Measurements from ENCODE around the gene FIS1. TPM values are rescaled to one million over a fixed set of nuclear protein-coding genes. Genes with fewer than 3 reads are reported as not detected.
"Not testable (repeated sequence)": the region's sequence is repeated elsewhere in the genome, so short reads cannot be mapped to it uniquely, and the experiment has no call there.

Gene FIS1
- total RNA-seq, 1 donor from 2014 or later = 333 TPM

DNA sequence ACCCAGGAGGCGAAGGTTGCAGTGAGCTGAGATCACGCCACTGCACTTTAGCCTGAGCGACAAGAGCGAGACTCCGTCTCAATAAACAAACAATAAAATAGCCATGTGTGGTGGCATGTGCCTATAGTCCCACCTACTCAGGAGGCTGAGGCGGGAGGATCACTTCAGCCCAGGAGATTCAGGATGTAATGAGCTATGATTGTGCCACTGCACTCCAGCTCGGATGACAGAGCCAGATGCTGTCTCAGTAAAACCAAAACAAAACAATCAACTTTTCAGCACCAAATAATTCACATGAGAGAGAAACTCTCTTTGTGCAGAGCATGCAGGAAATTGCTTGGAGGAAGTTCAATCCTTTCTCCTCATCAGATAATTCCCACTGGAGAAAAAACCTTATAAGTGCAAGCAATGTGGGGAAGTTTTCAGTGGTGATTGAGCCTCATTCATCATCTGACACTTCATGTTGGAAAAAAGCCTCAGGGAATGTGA is 13.4 kb upstream of the FIS1 start:
- DNase-seq (ENCODE audit: low read depth) = no peak

DNA sequence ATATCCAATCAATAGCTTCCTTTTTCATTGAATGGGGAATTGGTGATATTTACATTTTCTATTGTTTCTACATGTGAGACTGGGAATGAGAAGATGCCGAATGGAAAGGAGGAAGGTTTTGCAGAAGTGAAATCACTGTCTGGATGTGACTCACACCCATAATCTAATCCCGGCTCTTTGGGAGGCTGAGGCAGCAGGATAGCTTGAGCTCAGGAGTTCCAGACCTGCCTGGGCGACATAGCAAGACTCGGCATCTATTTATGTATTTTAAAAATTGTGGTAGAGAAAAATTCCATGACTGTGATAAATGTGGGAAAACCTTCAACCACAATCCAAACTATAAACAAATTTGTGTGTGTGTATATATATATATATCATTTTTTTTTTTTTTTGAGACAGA is 10.9 kb upstream of the FIS1 start:
- DNase-seq (ENCODE audit: low read depth) = no peak

- DNase-seq (ENCODE audit: low read depth) = not testable (repeated sequence)
Observed at GRCh38 chr7:101253199-101253598, 8.3 kb upstream of the FIS1 start.

DNA sequence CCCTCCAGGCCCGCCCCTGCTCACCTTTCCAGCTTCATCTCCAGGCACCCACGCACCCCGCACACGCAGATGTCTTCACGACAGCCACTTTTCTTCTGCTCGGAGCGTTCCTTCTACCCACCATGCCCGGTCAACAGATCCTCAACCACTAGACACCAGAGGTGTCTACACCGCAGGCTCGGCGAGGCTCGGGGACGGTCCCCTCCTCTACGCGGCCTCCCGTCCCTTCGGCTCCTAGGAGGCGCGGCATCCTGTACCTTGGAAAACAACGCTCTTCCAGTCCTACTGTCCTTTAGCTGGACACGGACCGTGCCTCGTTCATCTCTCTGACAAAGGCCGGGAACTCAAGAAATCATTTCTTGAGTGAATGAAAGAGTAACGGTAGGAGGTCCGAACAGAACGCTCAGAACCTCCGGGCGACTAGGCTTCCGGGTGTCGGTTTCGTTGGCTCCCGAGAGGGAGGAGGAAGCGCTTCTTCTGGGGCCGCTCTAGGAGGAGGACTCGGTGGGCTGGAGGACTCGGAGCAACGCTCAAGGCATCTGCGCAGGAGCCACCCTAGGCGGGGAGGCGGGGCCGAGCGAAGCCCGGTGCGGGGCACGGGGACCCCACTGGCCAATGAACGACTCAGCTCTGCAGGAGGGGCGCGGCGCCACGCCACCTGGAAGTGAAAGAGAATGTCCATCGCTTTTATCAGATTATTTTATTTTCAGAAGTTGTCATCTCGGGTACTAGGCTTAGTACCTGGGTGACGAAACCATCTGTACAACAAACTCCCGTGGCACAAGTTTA is 7.2 kb upstream of the FIS1 start:
- DNase-seq (ENCODE audit: low read depth) = peak; percentile 100

- DNase-seq (ENCODE audit: low read depth) = no peak
Observed at GRCh38 chr7:101250324-101250723, 5.4 kb upstream of the FIS1 start.

- no peak for DNase-seq (ENCODE audit: low read depth)
Observed at GRCh38 chr7:101248276-101248675, 3.4 kb upstream of the FIS1 start.

DNA sequence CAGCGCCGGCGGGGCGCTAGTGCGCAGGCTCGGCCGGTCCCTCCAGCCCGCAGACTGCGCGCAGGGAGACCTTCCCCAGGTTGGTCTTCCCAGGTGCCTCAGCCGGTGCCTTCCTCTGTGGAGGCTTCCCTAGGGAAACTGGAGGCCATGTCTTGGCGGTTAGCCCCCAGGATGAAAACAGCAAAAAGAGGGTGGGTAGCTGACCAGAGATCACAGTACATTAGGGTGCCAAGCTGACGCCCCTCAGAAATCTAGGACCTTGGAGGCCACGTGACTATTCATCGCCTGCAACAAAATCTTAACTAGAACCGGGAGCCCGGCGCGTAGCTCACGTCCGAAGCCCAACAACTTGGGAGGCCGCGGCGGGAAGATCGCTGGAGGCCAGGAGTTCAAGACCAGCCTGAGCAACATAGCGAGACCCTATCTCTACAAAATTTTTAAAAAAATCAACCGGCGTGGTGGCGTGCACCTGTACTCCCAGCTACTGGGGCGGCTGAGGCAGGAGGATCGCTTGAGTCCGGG is 327 bp upstream of the FIS1 start:
- DNase-seq (ENCODE audit: low read depth) = no peak

- DNase-seq (ENCODE audit: low read depth) = no peak
Observed at GRCh38 chr7:101243646-101244374, 1.1 kb downstream of the FIS1 start.

GRCh38 chr7:101241443-101242349 is 3.2 kb downstream of the FIS1 start:
- DNase-seq (ENCODE audit: low read depth) = peak; percentile 35

DNA sequence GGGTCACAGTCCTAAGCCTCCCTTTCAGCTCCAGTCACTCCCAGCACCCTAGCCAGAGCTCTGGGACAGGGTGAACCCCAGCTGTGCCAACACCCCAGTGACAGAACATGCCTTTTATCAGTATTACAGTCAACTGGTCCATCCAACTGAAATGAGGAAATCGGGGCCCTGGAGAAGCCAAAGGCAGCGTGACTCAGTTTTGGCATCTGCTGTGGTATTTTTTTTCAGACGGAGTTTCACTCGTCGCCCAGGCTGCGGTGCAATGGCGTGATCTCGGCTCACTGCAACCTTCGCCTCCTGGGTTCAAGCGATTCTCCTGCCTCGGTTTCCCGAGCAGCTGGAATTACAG is 3.9 kb downstream of the FIS1 start:
- DNase-seq (ENCODE audit: low read depth) = no peak

- DNase-seq (ENCODE audit: low read depth) = no peak
Observed at GRCh38 chr7:101240226-101241014, 4.5 kb downstream of the FIS1 start.

DNA sequence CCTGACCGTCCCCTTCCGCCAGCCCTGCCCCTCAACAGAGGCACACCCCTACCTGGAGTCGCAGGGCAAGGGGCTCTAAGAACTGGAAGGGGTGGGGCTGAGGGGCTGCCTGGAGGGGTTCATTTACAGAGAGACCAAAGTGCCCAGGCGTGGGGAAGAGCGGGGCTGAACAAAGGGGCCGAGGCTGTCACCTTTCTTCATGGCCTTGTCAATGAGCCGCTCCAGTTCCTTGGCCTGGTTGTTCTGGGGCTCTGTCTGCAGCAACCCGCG is 5.0 kb downstream of the FIS1 start:
- no peak for DNase-seq (ENCODE audit: low read depth)

DNA sequence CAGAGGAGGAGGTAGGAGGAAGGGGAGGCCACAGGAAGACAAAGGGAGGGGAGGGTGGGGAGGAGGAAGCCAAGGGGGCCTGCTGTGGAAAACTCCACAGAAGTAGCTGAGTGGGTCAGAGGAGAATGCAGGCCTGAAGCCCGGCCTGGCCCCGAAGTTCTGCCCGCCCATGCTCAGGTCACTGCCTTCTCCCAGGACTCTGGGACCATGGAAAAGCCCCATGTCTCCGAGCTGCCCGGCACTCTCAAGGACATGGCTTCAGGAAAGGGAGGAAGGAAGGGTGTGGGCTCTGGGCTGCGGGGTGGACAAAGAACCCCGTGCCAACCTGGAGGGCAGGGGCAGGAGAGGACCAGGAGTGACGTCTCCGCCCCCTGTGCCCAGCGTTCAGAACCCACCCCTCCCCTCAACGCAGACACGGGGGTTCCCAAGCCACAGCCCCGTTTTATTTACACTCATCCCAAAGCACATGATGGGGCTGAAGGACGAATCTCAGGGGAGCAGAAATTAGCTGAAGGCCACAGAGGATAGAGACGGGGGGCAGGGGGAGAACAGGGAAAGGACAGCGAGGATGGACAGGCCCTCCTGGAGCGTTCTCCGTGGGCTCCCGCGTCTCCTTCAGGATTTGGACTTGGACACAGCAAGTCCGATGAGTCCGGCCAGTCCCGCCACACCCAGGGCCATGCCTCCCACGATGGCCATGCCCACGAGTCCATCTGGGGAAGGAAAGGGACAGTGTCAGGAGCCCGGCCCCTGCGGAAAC is 5.5 kb downstream of the FIS1 start:
- DNase-seq (ENCODE audit: low read depth) = no peak

DNA sequence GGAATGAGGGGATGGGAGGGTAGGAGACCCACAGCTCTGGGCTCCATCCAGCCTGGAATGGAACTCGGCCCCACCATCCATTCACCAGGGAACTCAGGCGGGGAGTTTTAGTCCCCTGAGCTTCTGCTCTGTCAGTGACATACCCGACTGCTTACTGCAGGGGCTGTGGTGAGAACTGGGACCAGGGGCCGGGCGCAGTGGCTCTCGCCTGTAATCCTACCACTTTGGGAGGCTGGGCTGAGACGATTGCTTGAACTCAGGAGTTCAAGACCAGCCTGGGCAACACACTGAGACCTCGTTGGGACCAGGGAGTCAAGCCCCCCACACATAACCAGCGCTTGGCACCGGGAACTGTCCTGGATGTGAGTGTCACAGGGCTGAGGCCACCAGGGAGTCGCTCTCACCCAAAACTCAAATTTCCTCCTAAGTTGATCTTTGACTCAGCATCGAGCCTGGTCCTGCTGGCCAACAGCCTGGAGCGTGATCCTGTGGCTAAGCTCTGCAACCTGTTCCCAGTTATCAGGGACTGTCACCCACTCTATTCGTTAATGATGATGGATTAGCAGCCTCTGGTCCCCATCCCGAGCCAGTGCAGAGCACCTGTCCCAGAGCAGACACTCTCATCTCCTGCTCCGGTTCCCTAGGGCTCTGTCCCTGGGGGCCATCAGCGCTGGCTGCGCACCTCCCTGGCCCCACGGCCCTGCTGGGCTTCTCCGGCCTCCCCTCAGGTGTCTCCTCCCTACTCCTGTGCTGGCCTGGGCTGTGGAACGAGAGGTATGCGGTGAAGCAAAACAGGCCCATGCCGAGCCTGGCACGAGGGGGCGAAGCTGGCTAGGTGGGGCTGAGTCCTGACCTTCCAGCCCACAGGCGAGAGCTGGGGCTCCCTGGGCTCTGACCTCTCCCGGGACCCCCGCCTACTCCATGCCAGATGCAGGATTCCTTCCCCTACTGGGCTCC is 6.4 kb downstream of the FIS1 start:
- peak; percentile 57 for DNase-seq (ENCODE audit: low read depth)

DNA sequence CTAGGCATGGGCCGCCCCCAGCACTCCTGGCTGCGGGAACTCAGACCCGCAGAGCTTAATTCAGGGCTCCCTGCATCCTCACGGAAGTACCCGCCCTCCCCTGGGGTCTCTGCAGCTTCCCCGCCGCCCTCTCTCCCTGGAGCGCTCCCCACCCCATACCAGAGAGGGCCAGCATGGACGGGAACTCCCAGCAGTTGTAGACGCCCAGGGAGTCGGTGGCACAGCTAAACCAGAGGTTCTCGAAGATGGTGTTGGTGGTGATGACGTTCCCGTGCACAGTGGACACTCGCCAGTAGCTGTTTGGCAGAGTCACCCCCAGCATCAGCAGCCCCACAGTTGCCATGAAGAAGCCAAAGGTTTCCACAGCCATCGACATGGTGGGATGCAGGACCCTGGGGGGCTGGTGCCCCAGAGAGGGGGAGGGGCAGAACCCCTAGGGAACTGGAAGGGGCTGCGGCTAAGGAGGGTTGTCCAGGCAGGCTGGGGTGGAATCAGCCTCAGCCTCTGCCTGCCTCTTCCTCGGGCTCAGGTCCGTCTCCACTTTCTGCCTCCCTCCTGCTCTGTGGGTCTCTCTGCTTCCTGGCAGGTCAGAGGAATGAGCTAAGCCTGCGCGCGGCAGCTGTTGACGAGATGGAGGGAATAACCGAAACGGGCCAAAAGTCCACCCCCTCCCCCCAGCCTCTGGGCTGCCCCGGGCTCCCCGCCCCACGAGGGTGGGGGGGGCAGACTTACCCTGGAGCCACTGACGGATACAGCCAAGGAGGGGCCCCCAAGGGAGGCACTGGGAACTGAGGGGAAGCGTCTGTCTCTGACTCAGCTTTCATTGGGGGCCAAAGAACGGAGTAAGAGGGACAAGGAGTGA is 7.4 kb downstream of the FIS1 start, which contains the start of gene CLDN15:
Gene CLDN15, minus strand, starts transcription at position 597 of the 862 bp plus-strand sequence. Its CDS starts 221 bp downstream, at position 376.
- DNase-seq (ENCODE audit: low read depth) = no peak

DNA sequence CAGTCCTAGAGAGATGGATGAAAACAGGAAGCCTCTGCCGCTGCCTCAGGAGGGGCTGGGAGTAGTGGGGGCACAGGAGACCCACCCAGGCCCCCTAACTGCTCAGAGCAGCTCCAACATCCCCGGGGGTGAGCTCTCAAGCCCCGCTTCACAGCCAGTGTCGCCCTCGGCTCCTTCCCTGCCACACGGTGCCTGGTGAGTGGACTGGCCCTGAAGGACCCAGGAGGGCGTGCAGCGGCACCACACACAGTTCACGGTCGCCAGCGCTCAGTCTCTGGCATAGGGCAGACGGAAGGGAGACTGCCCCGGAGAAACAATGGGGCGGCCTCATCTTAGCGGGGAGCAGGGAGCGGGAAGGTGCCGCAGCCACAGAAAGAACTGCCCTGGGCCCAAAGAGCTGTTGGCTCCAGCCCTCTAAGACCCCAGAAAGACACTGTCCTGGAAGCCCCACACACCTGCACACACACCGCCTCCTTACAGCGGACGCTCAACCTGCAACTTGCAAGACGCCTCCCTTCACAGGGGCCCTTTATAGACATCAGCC is 8.5 kb downstream of the FIS1 start:
- DNase-seq (ENCODE audit: low read depth) = no peak

GRCh38 chr7:101235522-101235921 is 9.4 kb downstream of the FIS1 start:
- DNase-seq (ENCODE audit: low read depth) = no peak

Measured in myocyte (in vitro differentiated cells).